ENCODE results near the gene SLAMF8. TPM values are rescaled to one million over a fixed set of nuclear protein-coding genes. Genes with fewer than 3 reads are reported as not detected.

Gene SLAMF8
- total RNA-seq, 1 donor from 2014 or later = not detected

DNA sequence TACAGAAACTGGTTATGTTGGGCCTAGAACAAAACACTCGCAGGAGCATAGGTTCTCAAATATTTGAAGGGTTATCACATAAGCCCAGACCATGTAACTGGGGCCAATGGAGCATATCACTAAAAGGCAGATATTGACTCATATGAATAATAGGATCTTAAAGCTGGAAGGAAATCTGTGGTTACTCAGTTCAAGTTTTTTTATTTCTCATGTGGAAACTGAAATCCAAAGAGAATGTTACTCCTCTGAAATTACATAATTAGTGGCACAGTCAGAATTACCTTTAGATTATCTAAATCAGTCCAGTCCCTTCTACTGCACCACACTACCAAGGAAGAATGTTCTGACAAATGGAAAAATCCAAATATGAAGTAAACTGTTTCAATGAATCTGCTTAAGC, 12.0 kb downstream of the SLAMF8 start:
- no peaks in the 10 kb centered on the region for H3K36me3 Mint-ChIP-seq (ENCODE audit: unreplicated experiment)
- H3K4me1 Mint-ChIP-seq (ENCODE audit: unreplicated experiment) = no peaks in the 10 kb centered on the region
- no peak overlapping the region for H3K27ac Mint-ChIP-seq (ENCODE audit: unreplicated experiment)
- H3K9me3 Mint-ChIP-seq (ENCODE audit: unreplicated experiment) = no peaks in the 10 kb centered on the region
- TF ChIP-seq CTCF (IDR thresholded peaks at IDR 0.05) = no peak
- H3K27me3 Mint-ChIP-seq (ENCODE audit: unreplicated experiment) = no peaks in the 10 kb centered on the region
- no peak overlapping the region for H3K4me3 Mint-ChIP-seq (ENCODE audit: unreplicated experiment)
- DNase-seq (ENCODE audit: extremely low spot score, unreplicated experiment) = no peak

GRCh38 chr1:159839116-159839849, 12.6 kb downstream of the SLAMF8 start:
- Mint-ChIP-seq H3K27ac (ENCODE audit: unreplicated experiment) (no peak overlapping the region), H3K27me3 (ENCODE audit: unreplicated experiment) (peaks cover under 1% of the 10 kb centered on the region), H3K4me1 (ENCODE audit: unreplicated experiment) (no peaks in the 10 kb centered on the region), H3K4me3 (ENCODE audit: unreplicated experiment) (no peak overlapping the region), H3K36me3 (ENCODE audit: unreplicated experiment) (no peaks in the 10 kb centered on the region), H3K9me3 (ENCODE audit: unreplicated experiment) (no peaks in the 10 kb centered on the region)
- TF ChIP-seq CTCF (IDR thresholded peaks at IDR 0.05) = no peak
- DNase-seq (ENCODE audit: extremely low spot score, unreplicated experiment) = no peak

- Mint-ChIP-seq H3K27ac (ENCODE audit: unreplicated experiment) (no peak overlapping the region), H3K4me1 (ENCODE audit: unreplicated experiment) (no peaks in the 10 kb centered on the region), H3K9me3 (ENCODE audit: unreplicated experiment) (no peaks in the 10 kb centered on the region), H3K36me3 (ENCODE audit: unreplicated experiment) (no peaks in the 10 kb centered on the region), H3K27me3 (ENCODE audit: unreplicated experiment) (peaks cover 6% of the 10 kb centered on the region), H3K4me3 (ENCODE audit: unreplicated experiment) (no peak overlapping the region)
- no peak for TF ChIP-seq CTCF (IDR thresholded peaks at IDR 0.05)
- DNase-seq (ENCODE audit: extremely low spot score, unreplicated experiment) = no peak
These were observed 15.1 kb downstream of the SLAMF8 start for GRCh38 chr1:159841749-159842148.

GRCh38 chr1:159843459-159843858, 16.8 kb downstream of the SLAMF8 start:
- TF ChIP-seq CTCF (IDR thresholded peaks at IDR 0.05) = no peak
- no peaks in the 10 kb centered on the region for H3K36me3 Mint-ChIP-seq (ENCODE audit: unreplicated experiment)
- no peaks in the 10 kb centered on the region for H3K4me1 Mint-ChIP-seq (ENCODE audit: unreplicated experiment)
- no peak for DNase-seq (ENCODE audit: extremely low spot score, unreplicated experiment)
- no peaks in the 10 kb centered on the region for H3K9me3 Mint-ChIP-seq (ENCODE audit: unreplicated experiment)
- no peak overlapping the region for H3K4me3 Mint-ChIP-seq (ENCODE audit: unreplicated experiment)
- peaks cover 6% of the 10 kb centered on the region for H3K27me3 Mint-ChIP-seq (ENCODE audit: unreplicated experiment)
- H3K27ac Mint-ChIP-seq (ENCODE audit: unreplicated experiment) = no peak overlapping the region

GRCh38 chr1:159845751-159846629, 19.3 kb downstream of the SLAMF8 start:
- no peak for DNase-seq (ENCODE audit: extremely low spot score, unreplicated experiment)
- Mint-ChIP-seq H3K27me3 (ENCODE audit: unreplicated experiment) (peaks cover 6% of the 10 kb centered on the region), H3K9me3 (ENCODE audit: unreplicated experiment) (no peaks in the 10 kb centered on the region), H3K36me3 (ENCODE audit: unreplicated experiment) (no peaks in the 10 kb centered on the region), H3K27ac (ENCODE audit: unreplicated experiment) (no peak overlapping the region), H3K4me1 (ENCODE audit: unreplicated experiment) (peaks cover 7% of the 10 kb centered on the region), H3K4me3 (ENCODE audit: unreplicated experiment) (no peak overlapping the region)
- no peak for TF ChIP-seq CTCF (IDR thresholded peaks at IDR 0.05)

All from osteocyte (in vitro differentiated cells).